ENCODE data around the gene ITPK1. TPM values are rescaled to one million over a fixed set of nuclear protein-coding genes. Genes with fewer than 3 reads are reported as not detected.

The ITPK1 gene
- total RNA-seq, 1 donor from 2014 or later, result 59.8 TPM

DNA sequence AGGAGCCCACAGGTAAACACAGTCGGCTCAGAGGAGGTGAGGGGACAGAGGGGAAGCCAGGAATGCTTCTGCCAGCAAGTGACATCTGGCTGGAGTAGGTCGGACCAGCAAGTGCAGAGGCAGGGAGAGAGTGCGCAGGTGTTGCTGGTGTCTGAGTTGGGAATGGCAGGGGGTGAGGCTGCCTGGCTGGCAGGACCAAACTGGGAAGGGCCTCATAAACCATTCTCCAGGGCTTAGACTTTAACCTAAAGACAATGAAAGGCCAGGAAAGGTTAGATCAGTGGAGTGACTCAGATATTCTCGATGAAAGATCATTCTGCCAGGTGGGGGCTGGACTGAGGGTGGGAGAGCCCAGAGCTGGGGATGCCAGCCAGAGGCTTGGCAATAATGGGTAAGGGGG, 66.4 kb downstream of the ITPK1 start:
- H3K27ac Mint-ChIP-seq (ENCODE audit: unreplicated experiment), result peak overlapping the region; percentile 75
- peaks cover 8% of the 10 kb centered on the region for H3K27me3 Mint-ChIP-seq (ENCODE audit: low read depth)
- no peaks in the 10 kb centered on the region for H3K9me3 Mint-ChIP-seq
- H3K4me1 Mint-ChIP-seq, result peaks cover 32% of the 10 kb centered on the region
- no peaks in the 10 kb centered on the region for H3K36me3 Mint-ChIP-seq (ENCODE audit: low read depth)
- H3K4me3 Mint-ChIP-seq, result no peak overlapping the region
- TF ChIP-seq CTCF (conservative IDR thresholded peaks at IDR 0.05), result no peak
- no peak for DNase-seq (ENCODE audit: low read depth, low spot score)

GRCh38 chr14:93048843-93049242, 66.9 kb downstream of the ITPK1 start:
- DNase-seq (ENCODE audit: low read depth, low spot score), result no peak
- Mint-ChIP-seq H3K4me1 (peaks cover 34% of the 10 kb centered on the region), H3K36me3 (ENCODE audit: low read depth) (no peaks in the 10 kb centered on the region), H3K27me3 (ENCODE audit: low read depth) (peaks cover 8% of the 10 kb centered on the region), H3K4me3 (no peak overlapping the region), H3K9me3 (no peaks in the 10 kb centered on the region), H3K27ac (ENCODE audit: unreplicated experiment) (peak overlapping the region; percentile 75)
- no peak for TF ChIP-seq CTCF (conservative IDR thresholded peaks at IDR 0.05)

DNA sequence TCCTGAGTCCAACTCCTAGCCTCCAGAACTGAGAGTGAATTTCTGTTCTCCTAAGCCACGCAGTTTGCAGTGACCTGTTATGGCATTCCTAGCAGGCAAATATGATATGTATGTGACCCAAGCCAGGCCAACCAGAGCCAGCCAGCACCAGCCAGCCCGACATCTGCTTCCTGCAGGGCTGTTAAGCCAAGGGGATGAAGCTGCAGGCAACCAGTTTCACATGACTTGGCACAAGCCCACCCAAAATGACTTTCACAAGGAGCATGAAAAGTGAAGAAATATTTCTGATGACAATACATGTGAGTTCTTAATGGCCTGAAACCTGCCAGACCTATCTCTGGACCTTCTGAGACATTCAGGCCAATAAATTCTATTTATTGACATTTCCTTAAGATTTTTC, 68.1 kb downstream of the ITPK1 start:
- Mint-ChIP-seq H3K4me1 (peaks cover 34% of the 10 kb centered on the region), H3K27ac (ENCODE audit: unreplicated experiment) (no peak overlapping the region), H3K4me3 (no peak overlapping the region), H3K27me3 (ENCODE audit: low read depth) (peaks cover 14% of the 10 kb centered on the region), H3K36me3 (ENCODE audit: low read depth) (no peaks in the 10 kb centered on the region), H3K9me3 (no peaks in the 10 kb centered on the region)
- no peak for TF ChIP-seq CTCF (conservative IDR thresholded peaks at IDR 0.05)
- no peak for DNase-seq (ENCODE audit: low read depth, low spot score)

- no peaks in the 10 kb centered on the region for H3K36me3 Mint-ChIP-seq (ENCODE audit: low read depth)
- H3K4me3 Mint-ChIP-seq, result no peak overlapping the region
- H3K27ac Mint-ChIP-seq (ENCODE audit: unreplicated experiment), result no peak overlapping the region
- peaks cover 19% of the 10 kb centered on the region for H3K27me3 Mint-ChIP-seq (ENCODE audit: low read depth)
- H3K9me3 Mint-ChIP-seq, result no peaks in the 10 kb centered on the region
- TF ChIP-seq CTCF (conservative IDR thresholded peaks at IDR 0.05), result no peak
- no peak for DNase-seq (ENCODE audit: low read depth, low spot score)
- H3K4me1 Mint-ChIP-seq, result peaks cover 34% of the 10 kb centered on the region
Measured at GRCh38 chr14:93047157-93047556, 68.6 kb downstream of the ITPK1 start.

DNA sequence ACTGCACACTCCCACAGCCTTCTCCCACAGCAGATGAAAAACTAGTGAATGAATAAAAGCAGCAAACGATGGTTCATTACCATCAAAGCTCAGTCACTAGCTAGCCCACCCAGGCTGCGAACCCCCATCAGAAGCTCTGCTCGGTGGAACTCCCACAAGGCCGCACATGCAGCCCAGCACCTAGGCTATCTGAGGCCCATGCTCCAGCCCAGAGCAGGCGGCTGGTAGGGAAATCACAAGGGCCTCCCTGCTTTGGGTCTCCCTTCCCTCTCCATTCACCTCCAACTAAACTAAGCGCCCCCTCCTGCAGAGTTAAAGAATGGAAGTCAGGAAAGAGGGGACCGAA, 69.0 kb downstream of the ITPK1 start:
- no peak overlapping the region for H3K27ac Mint-ChIP-seq (ENCODE audit: unreplicated experiment)
- no peak for TF ChIP-seq CTCF (conservative IDR thresholded peaks at IDR 0.05)
- H3K4me1 Mint-ChIP-seq, result peaks cover 39% of the 10 kb centered on the region
- H3K27me3 Mint-ChIP-seq (ENCODE audit: low read depth), result peaks cover 23% of the 10 kb centered on the region
- no peaks in the 10 kb centered on the region for H3K9me3 Mint-ChIP-seq
- DNase-seq (ENCODE audit: low read depth, low spot score), result no peak
- H3K36me3 Mint-ChIP-seq (ENCODE audit: low read depth), result no peaks in the 10 kb centered on the region
- no peak overlapping the region for H3K4me3 Mint-ChIP-seq

Measured in neural crest cell (in vitro differentiated cells).